GM21619 (cell line): ENCODE results near the gene PPP1R15B.

Experiments used
- ATAC-seq: cut with Tn5 transposase; IDR thresholded peaks from one replicate; pipeline ENCODE4 v1.9.1; 2021; ENCODE audit not compliant: unreplicated experiment

Gene PPP1R15B

GRCh38 chr1:204367956-204368355 lies 43.7 kb downstream of the PPP1R15B start:
- ATAC-seq = no peak

- ATAC-seq = no peak
These were observed 44.3 kb downstream of the PPP1R15B start for GRCh38 chr1:204367193-204367858.

GRCh38 chr1:204366759-204367158 lies 44.9 kb downstream of the PPP1R15B start:
- ATAC-seq = no peak

GRCh38 chr1:204363335-204364114 lies 48.1 kb downstream of the PPP1R15B start:
- ATAC-seq = no peak

- no peak for ATAC-seq
These were observed 48.7 kb downstream of the PPP1R15B start for GRCh38 chr1:204362984-204363334.

- ATAC-seq = no peak
These were observed 49.8 kb downstream of the PPP1R15B start for GRCh38 chr1:204361781-204362180.

GRCh38 chr1:204361341-204361771 lies 50.3 kb downstream of the PPP1R15B start:
- no peak for ATAC-seq

GRCh38 chr1:204360314-204360713 lies 51.3 kb downstream of the PPP1R15B start:
- no peak for ATAC-seq

- no peak for ATAC-seq
These were observed 52.0 kb downstream of the PPP1R15B start, which contains the start of gene PLEKHA6 for GRCh38 chr1:204359474-204360255. PLEKHA6 (minus strand) TSS chr1:204359929; CDS start chr1:204273727, 86,202 bp downstream.

- no peak for ATAC-seq
These were observed 52.5 kb downstream of the PPP1R15B start for GRCh38 chr1:204359131-204359473.

- ATAC-seq = no peak
These were observed 53.0 kb downstream of the PPP1R15B start for GRCh38 chr1:204358605-204359004.

- ATAC-seq = no peak
These were observed 53.8 kb downstream of the PPP1R15B start for GRCh38 chr1:204357551-204358490.

- ATAC-seq = no peak
These were observed 54.6 kb downstream of the PPP1R15B start for GRCh38 chr1:204356997-204357396.

- no peak for ATAC-seq
These were observed 55.7 kb downstream of the PPP1R15B start for GRCh38 chr1:204355913-204356312.

- ATAC-seq = no peak
These were observed 57.0 kb downstream of the PPP1R15B start for GRCh38 chr1:204354579-204354978.
